ENCODE data around the gene ZNF248.

ZNF248 gene

GRCh38 chr10:37821237-37821636 is 36.2 kb downstream of the ZNF248 start:
- no peak for DNase-seq (ENCODE audit: low read depth)

GRCh38 chr10:37819797-37820196 is 37.6 kb downstream of the ZNF248 start:
- no peak for DNase-seq (ENCODE audit: low read depth)

- no peak for DNase-seq (ENCODE audit: low read depth)
Observed at GRCh38 chr10:37816290-37816689, 41.1 kb downstream of the ZNF248 start.

GRCh38 chr10:37813763-37814162 is 43.6 kb downstream of the ZNF248 start:
- DNase-seq (ENCODE audit: low read depth) = no peak

DNA sequence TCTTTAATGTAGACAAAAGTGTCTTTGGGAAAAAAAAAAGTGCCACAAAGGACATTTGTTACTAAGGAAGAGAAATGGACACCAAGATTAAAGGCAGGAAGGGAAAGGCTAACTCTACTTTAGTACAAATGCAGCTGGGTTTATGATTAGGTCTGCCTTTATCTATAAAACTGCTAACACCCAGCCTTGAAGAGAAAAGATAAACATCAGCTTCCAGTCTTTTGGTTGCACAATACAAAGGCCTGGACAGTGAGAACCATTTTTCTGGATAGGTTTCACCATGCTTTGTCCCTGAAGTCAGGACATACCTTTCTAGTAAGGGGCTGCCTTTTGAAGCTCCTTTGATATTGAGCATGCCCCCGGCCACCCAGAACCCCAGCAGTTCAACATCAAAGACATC is 45.1 kb downstream of the ZNF248 start:
- no peak for DNase-seq (ENCODE audit: low read depth)

GRCh38 chr10:37803269-37803668 is 54.1 kb downstream of the ZNF248 start:
- DNase-seq (ENCODE audit: low read depth) = no peak

DNA sequence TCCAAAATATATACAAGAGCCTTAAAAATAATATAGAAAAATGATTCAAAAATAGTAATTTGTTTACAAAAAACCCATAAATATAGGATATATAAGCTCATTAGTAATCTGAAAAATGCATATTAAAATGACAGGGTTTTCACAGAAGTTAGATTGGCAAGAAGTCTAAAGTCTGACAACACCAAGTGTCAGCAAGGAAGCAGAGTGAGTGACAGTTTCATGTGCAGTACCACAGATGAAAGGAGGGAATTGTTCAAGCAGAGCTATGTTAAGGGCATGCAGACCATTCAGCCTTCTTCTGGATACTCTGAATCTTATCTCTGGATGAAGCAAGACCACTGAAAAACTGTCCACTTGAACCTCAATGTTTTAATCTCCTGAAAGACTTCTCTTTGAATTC is 55.9 kb downstream of the ZNF248 start:
- no peak for DNase-seq (ENCODE audit: low read depth)

- no peak for DNase-seq (ENCODE audit: low read depth)
Observed at GRCh38 chr10:37794305-37794976, 63.0 kb downstream of the ZNF248 start.

GRCh38 chr10:37789590-37789989 is 67.8 kb downstream of the ZNF248 start:
- no peak for DNase-seq (ENCODE audit: low read depth)

DNA sequence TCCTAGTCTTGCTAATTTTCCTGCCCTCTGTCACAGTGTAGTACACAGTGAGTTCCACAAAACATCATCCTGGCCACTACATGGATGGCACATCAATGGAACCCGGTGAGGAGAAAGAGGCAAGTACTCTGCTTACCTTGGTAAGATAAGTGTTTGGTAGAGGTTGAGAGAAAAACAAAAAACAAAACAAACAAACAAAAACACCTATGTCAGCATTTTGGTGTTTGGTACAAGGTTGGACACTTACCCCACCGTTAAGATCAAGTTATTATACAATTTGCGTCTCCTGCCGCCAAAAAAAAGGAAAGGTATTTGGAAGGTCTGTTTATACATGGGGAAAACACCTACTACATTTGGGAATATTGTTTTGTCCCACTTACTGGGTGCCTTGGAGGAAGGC is 72.7 kb downstream of the ZNF248 start:
- no peak for DNase-seq (ENCODE audit: low read depth)

DNA sequence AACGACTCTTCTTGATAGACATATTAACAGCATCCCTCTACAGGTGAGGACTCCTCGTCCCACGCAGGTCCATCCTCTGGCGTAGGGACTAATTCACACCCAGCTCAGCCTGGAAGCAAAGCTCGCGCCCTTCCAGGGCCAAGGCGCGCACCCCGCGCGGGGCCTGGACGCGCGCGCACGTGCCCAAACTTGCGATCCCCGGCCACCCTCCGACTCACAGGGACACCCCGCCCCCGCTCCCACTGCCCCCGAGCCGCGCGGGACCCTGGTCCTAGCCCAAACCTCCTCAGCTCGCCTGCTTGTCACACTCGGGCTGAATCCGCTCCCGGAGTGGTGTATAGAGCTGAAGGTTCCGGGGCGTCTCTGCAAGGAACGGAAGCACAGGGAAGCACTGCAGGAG is 76.9 kb downstream of the ZNF248 start:
- DNase-seq (ENCODE audit: low read depth) = no peak

DNA sequence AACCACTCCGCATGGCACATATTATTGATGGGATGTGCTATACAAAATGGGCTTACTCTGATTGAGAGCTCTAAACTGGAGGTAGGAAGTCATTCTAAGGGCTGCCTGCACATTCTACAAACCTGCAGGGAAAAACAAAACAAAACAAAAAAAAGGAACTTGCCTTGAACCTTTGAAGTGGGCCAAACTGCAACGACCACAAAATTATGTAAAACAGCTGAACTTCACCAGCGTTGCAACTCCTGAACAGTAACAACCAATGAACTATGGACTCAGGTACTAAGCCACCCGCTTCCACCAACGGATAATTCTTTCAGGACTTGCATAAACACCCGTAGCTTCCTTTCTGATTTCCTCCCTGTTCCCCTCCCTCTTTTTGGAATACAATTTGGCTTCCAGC is 80.4 kb downstream of the ZNF248 start:
- DNase-seq (ENCODE audit: low read depth) = no peak

- DNase-seq (ENCODE audit: low read depth) = no peak
Observed at GRCh38 chr10:37775612-37776011, 81.8 kb downstream of the ZNF248 start.

- no peak for DNase-seq (ENCODE audit: low read depth)
Observed at GRCh38 chr10:37774351-37774750, 83.1 kb downstream of the ZNF248 start.

- DNase-seq (ENCODE audit: low read depth) = no peak
Observed at GRCh38 chr10:37765216-37765615, 92.2 kb downstream of the ZNF248 start.

- DNase-seq (ENCODE audit: low read depth) = no peak
Observed at GRCh38 chr10:37763132-37763531, 94.3 kb downstream of the ZNF248 start.

- no peak for DNase-seq (ENCODE audit: low read depth)
Observed at GRCh38 chr10:37762287-37762686, 95.1 kb downstream of the ZNF248 start.

GRCh38 chr10:37760817-37761216 is 96.6 kb downstream of the ZNF248 start:
- no peak for DNase-seq (ENCODE audit: low read depth)

DNA sequence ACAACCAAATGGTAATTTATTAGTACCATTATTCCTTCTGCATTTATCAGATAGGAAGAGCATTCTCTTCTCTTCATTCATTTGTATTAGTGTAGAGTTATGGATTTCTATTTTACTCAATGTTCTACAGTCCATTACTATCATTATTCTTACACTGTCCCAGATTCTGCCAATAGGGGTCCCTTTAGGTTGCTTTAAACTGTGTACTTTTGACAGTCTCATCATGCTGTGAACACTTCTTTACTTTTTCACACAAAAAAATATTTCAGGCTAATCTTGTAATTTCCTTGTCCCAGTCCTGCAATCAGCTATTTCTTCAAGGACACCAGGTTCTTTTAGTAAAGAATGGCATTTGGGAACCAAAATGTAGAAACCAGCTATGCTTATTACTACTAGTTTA is 99.3 kb downstream of the ZNF248 start:
- DNase-seq (ENCODE audit: low read depth) = no peak

- no peak for DNase-seq (ENCODE audit: low read depth)
Observed at GRCh38 chr10:37754538-37755323, 102.7 kb downstream of the ZNF248 start.

- no peak for DNase-seq (ENCODE audit: low read depth)
Observed at GRCh38 chr10:37752334-37752875, 105.0 kb downstream of the ZNF248 start.

DNA sequence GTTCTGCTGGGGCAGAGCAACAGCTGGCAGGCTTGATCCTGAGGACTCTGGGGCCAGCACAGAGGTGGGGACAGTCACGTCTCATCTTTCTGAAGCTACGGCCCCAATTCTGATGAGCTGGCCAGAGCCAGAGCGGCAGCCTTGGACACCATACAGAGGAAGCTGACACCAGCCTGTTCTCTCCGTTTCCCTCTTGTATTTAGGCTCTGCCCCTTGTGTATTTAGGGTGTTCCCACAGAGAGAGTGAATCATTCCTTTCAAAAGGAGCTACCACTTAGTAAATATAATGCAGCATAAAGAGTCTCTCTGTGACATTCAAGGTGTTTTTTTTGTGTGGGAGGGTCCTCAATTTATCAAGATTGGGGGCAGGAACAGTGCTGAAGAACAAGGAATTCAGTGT is 109.2 kb downstream of the ZNF248 start:
- no peak for DNase-seq (ENCODE audit: low read depth)

GRCh38 chr10:37747081-37747480 is 110.3 kb downstream of the ZNF248 start:
- no peak for DNase-seq (ENCODE audit: low read depth)

DNA sequence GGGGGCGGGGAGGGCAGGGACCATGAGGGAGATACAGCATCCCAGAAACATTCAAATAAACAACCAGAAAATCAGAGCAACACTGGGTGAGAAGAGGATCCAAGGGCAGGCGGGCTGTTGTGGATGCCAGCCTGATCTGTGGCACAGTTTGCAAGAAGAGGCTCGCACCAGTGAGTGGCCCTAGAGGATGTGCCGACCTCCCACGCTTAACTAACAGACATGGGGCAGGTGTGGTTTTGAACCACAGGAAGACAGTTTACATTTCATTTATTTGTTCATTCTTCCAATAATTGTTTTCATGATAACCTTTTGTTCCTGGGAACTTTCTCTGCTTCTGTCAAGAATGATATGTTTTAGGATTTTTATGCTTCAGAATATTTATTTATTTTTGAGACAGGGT is 115.6 kb downstream of the ZNF248 start:
- DNase-seq (ENCODE audit: low read depth) = no peak

Measured in GM04504 (cell line).